HepG2 (cell line): ENCODE measurements around the gene CTNNA3. TPM values are rescaled to one million over a fixed set of nuclear protein-coding genes. Genes with fewer than 3 reads are reported as not detected.

ENCODE experiments used
- ATAC-seq: fragments of 200-7000 bp; cut with Tn5 transposase; 3 replicates; pipeline ENCODE4 v1.9.1; 2020; ENCODE audit warnings: mild to moderate bottlenecking, moderate library complexity
- BruUV-seq: library from RNA; stranded (reverse); fragments of 400-500 nt; replicated peaks from 2 replicates; lab custom pipeline; 2021; lab: Mats Ljungman, UMichigan
- CTCF ChIA-PET: fragments of 300-600 bp; formaldehyde crosslinking; extraction: SDS; loops from one replicate; lab custom pipeline; 2021; ENCODE audit warnings: low total read pairs, inconsistent platforms, low intra/inter-chr PET ratio; lab: Yijun Ruan, JAX
- POLR2A ChIA-PET: fragments of 350-600 bp; sonication (Branson Sonifier 250); formaldehyde crosslinking; loops from one replicate; lab custom pipeline; 2020; ENCODE audit warnings: antibody characterized with exemption, inconsistent platforms; lab: Yijun Ruan, JAX
- DNase-seq: peaks from one replicate; pipeline ENCODE4 v3.0.0-alpha.2; 2015; ENCODE audit warnings: low spot score
- FAIRE-seq: peaks from 3 replicates; lab custom pipeline; 2011; peaks lifted over from hg19 to GRCh38; lab: Jason Lieb, UNC
- H2AFZ ChIP-seq: one replicate; pipeline ENCODE4 v1.6.1; 2011; ENCODE audit warnings: low read length, inconsistent platforms
- H3K27ac ChIP-seq: fragments of 300-600 bp; 3 replicates; pipeline ENCODE4 v1.8.0; 2011; ENCODE audit warnings: mixed run types, mild to moderate bottlenecking, mixed read lengths, low read length, inconsistent platforms; ENCODE audit not compliant: insufficient read depth; ENCODE audit errors: extremely low read length
- H3K27me3 ChIP-seq, 2 experiments: fragments of 200-600 bp in 1 of 2; 2 replicates in 1 of 2; 3 replicates in 1 of 2; pipeline versions ENCODE4 v1.6.0 to v1.8.0; 2011; ENCODE audit warnings: low read length in 2 of 2, mild to moderate bottlenecking in 2 of 2, moderate library complexity in 2 of 2, inconsistent platforms in 1 of 2; ENCODE audit not compliant: insufficient read depth in 2 of 2, control insufficient read depth in 1 of 2
- H3K36me3 ChIP-seq, 2 experiments: fragments of 200-600 bp in 1 of 2; replicated peaks in 1 of 2; 2 replicates in 1 of 2; 3 replicates in 1 of 2; pipeline versions ENCODE4 v1.5.1 to v1.8.0; 2011; ENCODE audit warnings: low read length in 2 of 2, inconsistent platforms in 1 of 2; ENCODE audit not compliant: insufficient read depth in 2 of 2, control insufficient read depth in 1 of 2
- H3K4me1 ChIP-seq: 2 replicates; pipeline ENCODE4 v1.5.1; 2012; ENCODE audit warnings: low read length, inconsistent platforms; ENCODE audit not compliant: insufficient read depth
- H3K4me2 ChIP-seq: 2 replicates; pipeline ENCODE4 v1.6.0; 2011; ENCODE audit warnings: low read depth, low read length, inconsistent platforms
- H3K4me3 ChIP-seq, 3 experiments: fragments of 200-600 bp in 1 of 3; sonication (generic), shearing (Covaris generic) in 1 of 3; replicated peaks in 1 of 3; 2 replicates each; pipeline ENCODE4 v1.5.1; 2011 to 2016; ENCODE audit warnings: low read length in 3 of 3, inconsistent platforms in 2 of 3, low read depth in 2 of 3, mild to moderate bottlenecking in 2 of 3, control low read depth in 1 of 3, mixed read lengths in 1 of 3; ENCODE audit not compliant: insufficient read depth in 1 of 3
- H3K79me2 ChIP-seq: one replicate; pipeline ENCODE4 v1.6.1; 2011; ENCODE audit warnings: low read length, inconsistent platforms; ENCODE audit not compliant: insufficient read depth
- H3K9ac ChIP-seq: 2 replicates; pipeline ENCODE4 v1.6.0; 2011; ENCODE audit warnings: mild to moderate bottlenecking, low read depth, low read length, inconsistent platforms; ENCODE audit not compliant: insufficient read depth
- H3K9me3 ChIP-seq: 2 replicates; pipeline ENCODE4 v1.5.1; 2012; ENCODE audit warnings: mild to moderate bottlenecking, low read length
- H4K20me1 ChIP-seq: 2 replicates; pipeline ENCODE4 v1.6.0; 2011; ENCODE audit warnings: inconsistent platforms, mild to moderate bottlenecking, low read length, moderate library complexity; ENCODE audit not compliant: insufficient read depth
- CBFB ChIP-seq: sonication (generic); formaldehyde crosslinking; IDR thresholded peaks from 2 replicates; pipeline ENCODE4 v1.4.0; 2020; ENCODE audit warnings: missing genetic modification reagents
- CEBPB ChIP-seq: IDR thresholded peaks from 2 replicates; pipeline ENCODE4 v1.6.1; 2011; ENCODE audit warnings: low read depth, low read length, improper control_type of control experiment, borderline replicate concordance
- GABPA ChIP-seq, 2 experiments: IDR thresholded peaks; 2 replicates each; pipeline ENCODE4 v1.6.1; 2011 to 2016; ENCODE audit warnings: low read depth in 2 of 2, low read length in 1 of 2, missing biosample characterization in 1 of 2, missing genetic modification characterization in 1 of 2
- HDAC1 ChIP-seq: sonication (generic); formaldehyde crosslinking; IDR thresholded peaks from 2 replicates; pipeline ENCODE4 v1.5.1; 2020; ENCODE audit warnings: mild to moderate bottlenecking, missing genetic modification reagents
- MZF1 ChIP-seq: sonication (generic); formaldehyde crosslinking; IDR thresholded peaks from 2 replicates; pipeline ENCODE4 v1.8.1; 2023; ENCODE audit warnings: mild to moderate bottlenecking, missing genetic modification reagents, borderline replicate concordance
- RFX1 ChIP-seq: fragments of 450-650 bp; IDR thresholded peaks from 2 replicates; pipeline ENCODE4 v1.6.1; 2017
- SIN3B ChIP-seq: fragments of 150-350 bp; IDR thresholded peaks from 2 replicates; pipeline ENCODE4 v1.6.1; 2014; ENCODE audit warnings: low read length
- TRIM24 ChIP-seq: sonication (generic); formaldehyde crosslinking; IDR thresholded peaks from 2 replicates; pipeline ENCODE4 v1.8.0; 2022; ENCODE audit warnings: mild to moderate bottlenecking, missing genetic modification reagents
- ZBTB7A ChIP-seq: sonication (generic); formaldehyde crosslinking; IDR thresholded peaks from 2 replicates; pipeline ENCODE4 v1.8.0; 2022; ENCODE audit warnings: mild to moderate bottlenecking, missing genetic modification reagents
- ZNF296 ChIP-seq: sonication (generic); formaldehyde crosslinking; conservative IDR thresholded peaks from 2 replicates; pipeline ENCODE4 v1.5.0; 2020; ENCODE audit warnings: mild to moderate bottlenecking, missing genetic modification reagents
- ZNF317 ChIP-seq: sonication (generic); formaldehyde crosslinking; IDR thresholded peaks from 2 replicates; pipeline ENCODE4 v1.5.0; 2020; ENCODE audit warnings: mild to moderate bottlenecking, missing genetic modification reagents
- ZNF430 ChIP-seq: sonication (generic); formaldehyde crosslinking; IDR thresholded peaks from 2 replicates; pipeline ENCODE4 v1.9.0; 2021; ENCODE audit warnings: mild to moderate bottlenecking, missing genetic modification reagents
- ZNF605 ChIP-seq: sonication (generic); formaldehyde crosslinking; IDR thresholded peaks from 2 replicates; pipeline ENCODE4 v1.8.0; 2022; ENCODE audit warnings: mild to moderate bottlenecking, missing genetic modification reagents
- ZNF768 ChIP-seq: sonication (generic); formaldehyde crosslinking; IDR thresholded peaks from 2 replicates; pipeline ENCODE4 v1.4.0; 2020; ENCODE audit warnings: missing genetic modification reagents
- ZNF772 ChIP-seq: sonication (generic); formaldehyde crosslinking; IDR thresholded peaks from 2 replicates; pipeline ENCODE4 v1.5.0; 2020; ENCODE audit warnings: mild to moderate bottlenecking, missing genetic modification reagents
- WGBS: methylation state at CpG from one replicate; pipeline ENCODE4 v1.1.6; 2017; ENCODE audit warnings: low lambda C conversion rate; 5-methylcytosine and 5-hydroxymethylcytosine counted together
- in situ Hi-C: cut with HindIII; loops from 2 replicates; pipeline ENCODE4 v1.10.0; 2017; ENCODE audit warnings: low pct_unique_long_range_greater_than_20kb; ENCODE audit not compliant: extremely low pct_ligation_motif_present
- intact Hi-C: fragments of 100-400 bp; cut with micrococcal nuclease; formaldehyde crosslinking; loops from one replicate; pipeline ENCODE4 v1.10.0; 2022; ENCODE audit not compliant: unreplicated experiment
- polyA plus RNA-seq, 8 experiments: library from polyadenylated mRNA; depleted of rRNA in 3 of 8; stranded (reverse) in 7 of 8; unstranded in 1 of 8; fragments of >200 nt; fragmentation: Illumina TruSeq in 4 of 8; extraction: Trizol in 4 of 8; gene quantifications; 2 replicates each; pipeline versions ENCODE4 v1.2.1 to v1.2.3, GENCODE V29; 2011 to 2016; ENCODE audit warnings: low read depth in 4 of 8, missing spikeins in 1 of 8, mixed read lengths in 1 of 8; ENCODE audit not compliant: insufficient read depth in 1 of 8
- total RNA-seq, 5 experiments: library from RNA; depleted of rRNA; stranded (reverse); fragments of >200 nt; fragmentation: Illumina TruSeq; extraction: Trizol; gene quantifications; 2 replicates each; pipeline ENCODE4 v1.2.3, GENCODE V29; 2016; ENCODE audit warnings: low read depth in 1 of 5

The CTNNA3 gene
- total and polyA plus RNA-seq, 2 of the 13 experiments (the other 11 are each of a cell fraction or from before 2014, with no cell fraction given), result not detected

DNA sequence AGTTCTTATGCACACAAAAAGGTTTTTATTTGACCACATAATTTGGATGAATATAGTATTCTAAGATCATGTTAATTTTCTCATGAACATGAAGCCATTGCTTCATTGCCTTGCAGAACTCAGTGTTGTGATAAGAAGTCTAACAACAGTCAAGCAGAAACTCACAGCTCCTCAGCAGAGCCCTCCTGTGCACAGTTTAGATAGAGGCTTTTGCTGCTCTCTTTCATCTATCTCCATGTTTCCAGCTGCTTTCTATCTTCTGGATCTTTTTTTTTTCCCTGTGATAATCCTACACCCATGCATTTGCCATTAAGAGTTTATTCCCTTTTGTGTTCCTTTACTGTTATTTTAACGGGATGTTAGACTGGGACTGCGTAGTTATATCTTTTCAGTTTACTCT, 1327.8 kb downstream of the CTNNA3 start:
- in situ Hi-C loops (no loop called here), intact Hi-C loops (no loop called here)
- ATAC-seq (no peak), DNase-seq (no peak), FAIRE-seq (no peak)
- no peak overlapping the region for H3K27ac ChIP-seq
- H3K4me1 ChIP-seq, result no peaks in the 10 kb centered on the region
- no peaks in the 10 kb centered on the region for H3K79me2 ChIP-seq
- no peak overlapping the region for H3K9ac ChIP-seq
- CTCF ChIA-PET, result no interaction called here
- WGBS, result 73% methylated on average over 2 of the region's 2 CpGs
- no TSS peak for BruUV-seq
- no peak overlapping the region for H3K4me3 ChIP-seq
- H3K9me3 ChIP-seq, result no peaks in the 10 kb centered on the region
- TF ChIP-seq ZNF296 (CRISPR knock-in tag) (no peak), TRIM24 (CRISPR knock-in tag) (no peak), GABPA (IDR thresholded peaks at IDR 0.05; ENCODE audit: low read depth, low read length) (no peak), GABPA (CRISPR knock-in tag; IDR thresholded peaks at IDR 0.05; ENCODE audit: low read depth) (no peak), MZF1 (CRISPR knock-in tag) (no peak), HDAC1 (no peak), ZNF430 (no peak), SIN3B (no peak), ZNF317 (CRISPR knock-in tag) (no peak), CEBPB (no peak), ZNF605 (CRISPR knock-in tag) (no peak), RFX1 (no peak), CBFB (CRISPR knock-in tag) (no peak), ZBTB7A (CRISPR knock-in tag) (no peak), ZNF768 (CRISPR knock-in tag) (no peak), ZNF772 (CRISPR knock-in tag) (no peak)
- no peaks in the 10 kb centered on the region for H3K27me3 ChIP-seq
- no peak overlapping the region for H2AFZ ChIP-seq
- POLR2A ChIA-PET, result no interaction called here
- no peak overlapping the region for H3K4me2 ChIP-seq
- H4K20me1 ChIP-seq, result no peaks in the 10 kb centered on the region
- H3K36me3 ChIP-seq, result no peaks in the 10 kb centered on the region
